GM20431 (cell line): ENCODE data around the gene ACSS2.

Experiments
- in situ Hi-C: fragments of 300-500 bp; cut with MseI, MboI; formaldehyde crosslinking; loops from one replicate; pipeline ENCODE4 v1.15.0; 2020; ENCODE audit warnings: low sequenced_read_pairs; ENCODE audit not compliant: unreplicated experiment

Gene ACSS2, protein sequence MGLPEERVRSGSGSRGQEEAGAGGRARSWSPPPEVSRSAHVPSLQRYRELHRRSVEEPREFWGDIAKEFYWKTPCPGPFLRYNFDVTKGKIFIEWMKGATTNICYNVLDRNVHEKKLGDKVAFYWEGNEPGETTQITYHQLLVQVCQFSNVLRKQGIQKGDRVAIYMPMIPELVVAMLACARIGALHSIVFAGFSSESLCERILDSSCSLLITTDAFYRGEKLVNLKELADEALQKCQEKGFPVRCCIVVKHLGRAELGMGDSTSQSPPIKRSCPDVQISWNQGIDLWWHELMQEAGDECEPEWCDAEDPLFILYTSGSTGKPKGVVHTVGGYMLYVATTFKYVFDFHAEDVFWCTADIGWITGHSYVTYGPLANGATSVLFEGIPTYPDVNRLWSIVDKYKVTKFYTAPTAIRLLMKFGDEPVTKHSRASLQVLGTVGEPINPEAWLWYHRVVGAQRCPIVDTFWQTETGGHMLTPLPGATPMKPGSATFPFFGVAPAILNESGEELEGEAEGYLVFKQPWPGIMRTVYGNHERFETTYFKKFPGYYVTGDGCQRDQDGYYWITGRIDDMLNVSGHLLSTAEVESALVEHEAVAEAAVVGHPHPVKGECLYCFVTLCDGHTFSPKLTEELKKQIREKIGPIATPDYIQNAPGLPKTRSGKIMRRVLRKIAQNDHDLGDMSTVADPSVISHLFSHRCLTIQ

DNA sequence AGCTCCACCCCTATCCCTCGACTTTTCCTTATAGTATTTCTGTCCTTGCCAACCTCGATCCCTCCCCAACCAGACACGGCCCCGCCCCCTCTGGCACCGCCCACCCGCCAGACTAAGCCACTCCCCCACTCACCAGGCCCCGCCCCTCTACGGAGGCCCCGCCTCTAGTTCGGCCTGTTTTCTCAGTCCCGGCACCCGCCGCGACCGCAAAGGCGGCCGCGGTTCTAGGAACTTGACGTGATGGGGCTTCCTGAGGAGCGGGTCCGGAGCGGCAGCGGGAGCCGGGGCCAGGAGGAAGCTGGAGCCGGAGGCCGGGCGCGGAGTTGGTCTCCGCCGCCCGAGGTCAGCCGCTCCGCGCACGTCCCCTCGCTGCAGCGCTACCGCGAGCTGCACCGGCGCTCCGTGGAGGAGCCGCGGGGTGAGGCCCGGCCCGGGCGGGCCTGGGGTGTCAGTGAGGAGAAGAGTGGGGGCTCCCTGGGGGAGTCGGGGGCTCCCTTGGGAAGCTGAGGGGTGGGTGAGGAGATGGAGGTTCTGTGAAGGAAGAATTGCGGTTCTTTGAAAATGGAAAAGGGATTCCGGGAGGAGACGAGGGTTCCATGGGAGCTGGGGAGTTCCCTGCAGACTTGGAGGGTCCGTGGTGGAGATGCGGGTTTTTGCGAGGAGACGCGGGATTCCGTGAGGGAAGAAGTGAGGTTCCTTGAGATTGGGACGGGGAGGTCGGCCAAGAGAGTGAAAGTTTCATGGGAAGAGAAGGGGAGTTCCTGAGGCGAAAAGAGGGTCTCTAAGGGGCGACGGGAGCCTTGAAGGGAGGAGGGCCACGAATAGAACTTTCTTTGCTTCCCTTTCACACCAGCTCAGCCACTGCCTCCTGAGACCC is at the start of gene ACSS2:
Gene ACSS2, plus strand, starts transcription at position 207 of the 877 bp plus-strand sequence. Its CDS starts 34 bp downstream, at position 241.
- in situ Hi-C loops, result no loop called here

GRCh38 chr20:34829191-34829590 is 47.2 kb upstream of the ACSS2 start:
- in situ Hi-C loops, result no loop called here

GRCh38 chr20:34831936-34832335 is 44.5 kb upstream of the ACSS2 start:
- in situ Hi-C loops, result no loop called here

DNA sequence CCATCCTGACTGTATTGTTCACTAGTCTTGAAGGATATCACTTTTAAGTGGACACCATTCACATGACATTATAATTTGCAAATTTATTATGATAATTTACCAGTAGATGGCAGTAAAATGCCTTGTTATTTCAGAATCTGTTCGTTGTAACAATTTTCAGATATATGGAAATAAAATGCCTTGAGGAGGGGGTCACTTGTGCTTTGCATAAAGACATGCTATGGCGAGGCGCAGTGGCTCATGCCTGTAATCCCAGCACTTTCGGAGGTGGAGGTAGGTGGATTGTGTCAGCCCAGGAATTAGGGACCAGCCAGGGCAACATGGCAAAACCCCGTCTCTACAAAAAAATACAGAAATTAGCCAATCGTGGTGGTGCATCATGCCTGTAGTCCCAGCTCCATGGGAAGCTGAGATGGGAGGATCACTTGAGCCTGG is 41.9 kb upstream of the ACSS2 start:
- in situ Hi-C loops, result no loop called here

GRCh38 chr20:34842143-34842542 is 34.3 kb upstream of the ACSS2 start:
- in situ Hi-C loops, result no loop called here

DNA sequence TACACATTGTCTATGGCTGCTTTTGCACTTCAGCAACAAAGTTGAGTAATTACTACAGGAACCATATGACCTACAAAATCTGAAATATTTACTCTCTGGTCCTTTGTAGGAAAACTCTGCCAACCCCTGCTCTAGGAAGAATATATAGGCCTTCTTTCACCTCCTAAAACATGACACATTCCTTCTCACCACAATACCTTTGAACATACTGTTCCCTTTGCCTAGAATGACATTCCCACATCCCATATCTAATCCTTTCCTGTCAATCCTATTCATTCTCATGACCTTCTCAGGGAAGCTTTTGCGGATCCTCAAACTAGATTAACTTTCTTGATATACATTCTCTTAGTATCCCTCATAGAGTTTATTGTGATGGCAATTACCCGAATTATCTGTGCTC is 33.0 kb upstream of the ACSS2 start:
- in situ Hi-C loops, result no loop called here

GRCh38 chr20:34848597-34848996 is 27.8 kb upstream of the ACSS2 start:
- in situ Hi-C loops, result no loop called here

DNA sequence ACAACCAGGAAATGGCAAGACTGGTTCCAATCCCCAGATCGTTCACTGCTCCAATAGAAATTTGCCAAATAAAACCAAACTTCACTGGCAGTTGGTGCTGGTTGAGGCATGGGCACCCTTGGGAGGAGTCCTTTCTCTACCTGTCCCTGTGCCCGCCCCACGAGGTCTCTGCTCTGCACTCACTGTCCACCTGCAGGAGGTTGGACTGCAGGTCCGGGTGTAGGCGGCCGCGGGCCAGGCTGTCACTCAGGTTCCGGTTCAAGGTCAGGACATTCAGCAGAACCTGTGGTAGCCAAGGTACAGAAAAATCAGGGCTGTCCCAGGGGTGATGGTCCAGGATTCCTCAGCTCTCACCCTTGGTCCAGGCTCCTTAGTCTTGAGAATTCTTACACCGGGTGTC is 26.6 kb upstream of the ACSS2 start:
- in situ Hi-C loops, result loop anchor here (25.0 kb wide), 1 partner anchor 363 kb away; no protein-coding TSS in a partner anchor

GRCh38 chr20:34850969-34851368 is 25.4 kb upstream of the ACSS2 start:
- in situ Hi-C loops, result loop anchor here (25.0 kb wide), 1 partner anchor 361 kb away; no protein-coding TSS in a partner anchor

DNA sequence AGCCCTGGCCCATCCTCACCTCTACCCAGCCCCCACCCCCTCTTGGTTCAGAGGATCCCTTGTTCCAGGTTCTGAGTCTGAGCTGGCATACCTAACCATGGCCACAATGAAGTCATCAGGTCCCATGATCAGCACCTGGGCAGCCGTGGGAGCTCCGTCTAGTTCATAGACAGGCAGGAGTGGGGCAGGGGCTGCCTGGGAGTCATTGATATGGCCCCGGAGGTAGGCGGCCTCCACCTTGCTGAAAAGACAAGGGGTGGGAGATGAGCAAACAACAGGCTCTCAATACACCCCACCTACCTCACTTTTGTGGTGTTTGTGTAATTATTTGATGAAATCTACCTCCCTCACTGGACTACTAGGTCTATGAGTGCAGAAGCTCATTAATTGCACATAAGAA is 24.1 kb upstream of the ACSS2 start:
- in situ Hi-C loops, result loop anchor here (25.0 kb wide), 1 partner anchor 360 kb away; no protein-coding TSS in a partner anchor

DNA sequence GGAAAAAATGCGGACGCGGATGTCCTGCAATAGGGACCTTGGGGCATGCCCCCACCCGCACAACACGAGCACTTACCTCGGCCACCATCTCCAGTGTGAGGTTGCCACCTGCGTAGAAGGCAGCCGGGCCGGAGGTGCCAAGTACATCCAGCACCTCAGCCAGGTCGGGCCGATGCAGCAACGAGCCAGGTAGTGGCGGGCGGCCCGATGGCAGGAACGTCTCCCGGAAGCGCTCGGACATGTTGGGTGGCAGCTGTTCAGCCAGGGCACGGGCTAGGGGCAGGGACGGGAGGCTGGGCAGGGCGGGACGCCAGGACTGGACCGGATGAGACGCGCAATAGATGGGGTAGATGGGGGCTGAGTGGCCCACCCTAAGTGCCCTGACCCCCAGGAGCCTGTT is 17.0 kb upstream of the ACSS2 start:
- in situ Hi-C loops, result loop anchor here (25.0 kb wide), 1 partner anchor 353 kb away; no protein-coding TSS in a partner anchor

DNA sequence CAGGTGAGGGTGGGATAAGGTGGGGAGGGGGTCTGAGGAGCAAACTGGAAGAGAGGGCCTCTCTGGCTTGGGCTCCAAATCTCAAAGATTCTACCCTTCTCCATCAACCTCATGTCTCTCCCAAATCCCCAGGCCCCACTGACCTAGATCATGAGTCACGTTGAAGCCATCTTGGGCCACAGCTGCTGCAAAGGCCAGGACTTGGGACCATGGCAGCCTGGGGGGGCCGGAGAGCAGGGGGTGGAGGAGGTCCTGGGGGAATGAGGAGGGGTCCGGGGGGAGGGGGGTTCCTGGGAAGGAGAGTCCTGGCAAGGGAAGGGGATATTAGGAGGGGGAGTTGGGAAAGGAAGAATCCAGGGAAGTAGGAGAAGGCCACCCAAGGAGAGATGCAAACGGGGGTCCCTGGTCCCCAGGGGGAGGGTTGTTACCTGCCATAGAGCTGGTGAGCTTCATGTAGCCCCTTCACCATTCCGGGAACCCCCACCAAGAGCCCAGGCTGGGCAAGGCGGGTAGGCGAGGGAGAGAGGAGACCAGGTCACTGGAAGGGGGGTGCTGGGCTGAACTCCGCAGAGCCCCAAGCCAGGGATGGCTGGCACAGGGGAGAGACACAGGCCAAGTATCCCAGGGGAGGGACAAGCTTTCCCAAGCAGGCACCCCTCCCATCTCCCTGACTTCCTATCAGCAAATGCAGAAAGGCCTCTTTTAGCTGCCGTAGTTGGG is 16.4 kb upstream of the ACSS2 start:
- in situ Hi-C loops, result loop anchor here (25.0 kb wide), 1 partner anchor 352 kb away; no protein-coding TSS in a partner anchor

- in situ Hi-C loops, result loop anchor here (25.0 kb wide), 1 partner anchor 351 kb away; no protein-coding TSS in a partner anchor
These were observed 14.9 kb upstream of the ACSS2 start for GRCh38 chr20:34861386-34862084.

DNA sequence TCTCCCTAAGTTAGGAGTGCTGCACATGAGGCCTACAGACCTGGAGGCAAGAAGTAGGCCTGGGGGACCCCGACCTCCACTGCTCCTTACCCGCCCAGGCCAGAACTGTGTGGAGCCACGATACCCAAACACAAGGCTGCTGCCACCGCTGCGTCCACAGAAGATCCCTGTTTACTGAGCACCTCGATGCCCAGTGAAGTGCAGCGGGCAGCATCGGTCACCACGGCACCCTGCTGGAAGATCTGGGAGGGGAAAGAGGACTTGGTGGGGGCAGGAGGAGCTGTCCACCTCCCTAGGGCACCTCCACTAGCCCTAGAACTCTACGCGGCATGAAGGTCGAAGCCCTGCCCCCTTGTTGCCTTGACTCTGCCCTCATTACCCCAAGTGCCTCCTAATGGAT is 13.7 kb upstream of the ACSS2 start:
- in situ Hi-C loops, result loop anchor here (25.0 kb wide), 1 partner anchor 350 kb away; no protein-coding TSS in a partner anchor

DNA sequence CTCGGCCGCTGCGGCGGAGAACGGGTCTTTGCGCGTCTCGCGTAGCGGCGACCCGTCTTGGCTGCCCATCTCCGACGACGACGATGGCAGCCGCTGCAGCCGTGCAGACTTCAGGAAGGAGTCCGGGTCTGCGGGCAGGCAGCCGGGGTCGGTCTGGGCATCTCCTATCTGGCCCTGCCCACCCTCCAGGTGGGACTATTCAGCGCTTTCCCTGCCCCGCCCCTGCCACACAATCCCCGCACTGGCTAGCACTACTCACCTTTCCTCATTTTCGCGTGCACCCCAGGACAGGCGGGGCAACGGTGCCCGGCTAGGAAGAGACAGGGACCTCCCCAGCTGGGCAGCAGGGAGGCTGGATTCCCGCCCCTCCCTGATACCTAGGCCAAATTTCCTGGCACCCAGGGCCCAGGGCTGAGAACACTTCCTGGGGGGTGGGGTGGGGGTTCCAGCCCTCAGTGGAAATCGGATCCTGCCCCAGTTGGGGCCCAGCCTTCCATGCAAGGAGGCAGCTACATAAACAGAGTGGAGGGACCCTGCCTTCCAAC is 12.9 kb upstream of the ACSS2 start:
- in situ Hi-C loops, result loop anchor here (25.0 kb wide), 1 partner anchor 349 kb away; no protein-coding TSS in a partner anchor

DNA sequence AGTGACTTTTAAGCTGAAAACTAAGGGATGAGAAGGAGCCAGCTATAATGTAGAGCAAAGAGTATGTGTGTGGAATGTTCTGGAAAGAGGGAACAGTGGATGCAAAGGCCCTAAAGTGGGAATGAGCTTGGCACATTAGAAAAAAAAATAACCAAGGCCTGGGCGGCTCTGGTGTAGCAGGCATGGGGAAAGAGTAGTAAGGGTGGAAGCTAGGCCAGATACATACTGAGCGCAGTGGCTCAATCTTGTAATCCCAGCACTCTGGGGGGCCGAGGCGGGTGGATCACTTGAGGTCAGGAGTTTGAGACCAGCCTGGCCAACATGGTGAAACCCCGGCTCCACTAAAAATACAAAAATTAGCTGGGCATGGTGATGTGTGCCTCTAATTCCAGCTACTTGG is 12.2 kb upstream of the ACSS2 start:
- in situ Hi-C loops, result loop anchor here (25.0 kb wide), 1 partner anchor 348 kb away; no protein-coding TSS in a partner anchor

- in situ Hi-C loops, result loop anchor here (25.0 kb wide), 1 partner anchor 341 kb away; no protein-coding TSS in a partner anchor
These were observed 5.0 kb upstream of the ACSS2 start for GRCh38 chr20:34871320-34871926.
